ENCODE results near the gene SLC23A2.

The SLC23A2 gene

DNA sequence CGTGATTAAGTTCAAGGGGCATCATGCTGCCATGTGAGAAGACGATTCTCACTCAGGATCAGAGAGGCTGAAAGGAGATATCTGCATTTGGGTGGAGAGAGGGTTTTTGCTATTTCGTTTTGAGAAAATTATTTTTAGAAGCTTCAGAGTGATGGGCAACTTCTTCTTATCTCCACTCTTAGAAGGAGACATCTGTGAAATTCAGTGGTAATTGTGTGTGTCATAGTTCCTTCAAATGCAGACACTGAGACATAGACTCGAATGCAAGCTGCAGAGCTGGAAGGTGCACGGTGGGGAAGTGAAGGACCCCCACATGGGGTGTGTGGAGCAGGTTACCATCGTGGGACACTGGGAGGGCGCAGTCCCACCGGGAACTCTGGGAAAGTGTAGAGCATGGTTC, 162.8 kb downstream of the SLC23A2 start:
- no peak for DNase-seq

- no peak for DNase-seq
Observed at GRCh38 chr20:4837760-4838159, 163.6 kb downstream of the SLC23A2 start.

GRCh38 chr20:4836935-4837334, 164.4 kb downstream of the SLC23A2 start:
- no peak for DNase-seq

- DNase-seq: no peak
Observed at GRCh38 chr20:4836473-4836872, 164.8 kb downstream of the SLC23A2 start.

GRCh38 chr20:4835244-4836177, 165.8 kb downstream of the SLC23A2 start:
- DNase-seq: peak; percentile 25

DNA sequence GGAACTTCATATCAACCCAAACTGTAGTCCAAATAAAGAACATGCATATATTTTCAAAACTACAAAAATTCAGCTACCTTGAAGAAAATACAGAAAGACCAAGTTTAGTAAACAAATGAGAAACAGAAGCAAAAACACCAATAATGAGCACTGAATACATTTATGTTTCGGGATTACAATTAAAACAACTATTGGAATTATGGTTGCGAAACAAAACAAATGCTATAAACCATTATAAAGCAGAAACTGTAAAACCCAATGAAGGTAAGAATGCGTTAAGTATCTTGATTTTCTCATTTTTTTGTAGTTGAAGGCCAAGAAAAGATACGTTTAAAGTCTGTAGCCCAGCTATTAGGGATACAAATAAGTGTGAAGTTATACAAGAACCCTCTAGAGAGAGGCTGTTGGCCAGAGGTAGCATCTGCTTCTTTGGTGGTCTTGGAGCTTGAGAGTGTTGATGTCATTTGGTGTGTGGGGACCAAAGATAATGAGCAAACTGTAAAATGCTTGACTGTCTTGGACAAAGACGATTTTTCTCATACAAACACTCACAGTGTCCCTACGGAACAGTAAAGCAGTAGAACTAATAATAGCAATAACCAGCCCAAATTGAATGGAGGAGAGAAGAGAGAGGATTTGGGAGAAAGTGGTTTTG, 168.1 kb downstream of the SLC23A2 start:
- DNase-seq: no peak

- no peak for DNase-seq
Observed at GRCh38 chr20:4832469-4832868, 168.8 kb downstream of the SLC23A2 start.

DNA sequence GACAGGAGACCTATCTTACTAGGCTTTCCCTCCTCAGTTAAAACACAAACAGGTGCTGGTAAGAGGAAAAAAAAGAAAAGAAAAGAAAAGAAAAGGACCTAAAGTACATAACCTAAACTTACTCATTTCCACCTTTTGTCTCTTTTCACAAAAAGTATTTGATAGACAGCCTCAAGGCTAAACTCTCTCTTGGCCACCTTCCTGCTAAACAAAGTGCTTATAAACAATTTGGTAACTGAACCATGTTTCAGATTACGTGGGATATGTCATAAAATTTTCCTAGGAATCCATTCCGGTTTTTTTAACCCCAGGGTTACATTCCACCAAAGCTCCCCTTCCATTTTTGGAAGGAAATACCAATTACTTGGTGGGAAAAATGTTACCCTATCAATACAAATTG, 170.6 kb downstream of the SLC23A2 start:
- DNase-seq: no peak

- no peak for DNase-seq
Observed at GRCh38 chr20:4830259-4830658, 171.1 kb downstream of the SLC23A2 start.

- no peak for DNase-seq
Observed at GRCh38 chr20:4829514-4830215, 171.6 kb downstream of the SLC23A2 start.

GRCh38 chr20:4828830-4829513, 172.3 kb downstream of the SLC23A2 start:
- no peak for DNase-seq

DNA sequence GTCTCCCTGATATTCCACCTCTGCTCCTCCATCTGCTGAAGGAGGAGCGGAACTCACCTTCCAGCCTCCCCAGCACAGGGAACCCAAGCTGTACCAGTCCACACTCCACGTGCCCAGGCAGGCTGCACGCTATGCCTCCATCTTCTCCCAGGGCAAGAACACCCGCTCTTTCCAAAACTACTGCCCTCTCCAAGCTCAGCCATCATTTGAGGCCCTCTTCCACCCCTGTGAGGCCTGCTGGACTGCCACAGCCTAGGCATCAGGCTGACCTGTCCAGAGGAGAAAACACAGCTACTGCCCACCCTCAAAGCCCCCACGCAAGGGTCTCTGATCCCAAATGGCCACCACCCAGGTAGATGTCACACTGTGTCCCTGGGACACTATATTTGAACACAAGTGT, 179.7 kb downstream of the SLC23A2 start:
- DNase-seq: no peak

GRCh38 chr20:4820806-4821518, 180.3 kb downstream of the SLC23A2 start:
- peak; percentile 75 for DNase-seq

GRCh38 chr20:4819901-4820300, 181.4 kb downstream of the SLC23A2 start:
- DNase-seq: no peak

DNA sequence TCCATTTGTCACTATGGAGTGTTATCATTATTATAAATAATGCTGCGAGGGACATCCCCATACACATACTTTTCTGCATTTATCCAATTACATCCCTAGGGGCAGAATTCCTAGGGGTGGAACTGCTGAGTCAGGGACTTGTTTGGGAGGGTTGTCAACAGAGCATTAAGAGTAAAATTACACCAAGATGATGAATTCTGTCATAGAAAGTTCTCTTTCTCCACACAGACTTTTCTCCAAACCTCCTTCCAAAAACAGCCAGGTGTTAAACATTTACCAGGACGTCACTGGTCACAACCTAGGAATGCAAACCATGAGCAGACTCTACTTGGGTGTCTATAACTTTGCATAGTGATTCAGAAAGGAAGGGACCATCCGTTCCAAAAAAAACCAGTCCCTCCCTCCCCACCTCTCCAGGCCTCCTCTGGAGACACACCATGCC, 184.1 kb downstream of the SLC23A2 start:
- DNase-seq: peak; percentile 30

DNA sequence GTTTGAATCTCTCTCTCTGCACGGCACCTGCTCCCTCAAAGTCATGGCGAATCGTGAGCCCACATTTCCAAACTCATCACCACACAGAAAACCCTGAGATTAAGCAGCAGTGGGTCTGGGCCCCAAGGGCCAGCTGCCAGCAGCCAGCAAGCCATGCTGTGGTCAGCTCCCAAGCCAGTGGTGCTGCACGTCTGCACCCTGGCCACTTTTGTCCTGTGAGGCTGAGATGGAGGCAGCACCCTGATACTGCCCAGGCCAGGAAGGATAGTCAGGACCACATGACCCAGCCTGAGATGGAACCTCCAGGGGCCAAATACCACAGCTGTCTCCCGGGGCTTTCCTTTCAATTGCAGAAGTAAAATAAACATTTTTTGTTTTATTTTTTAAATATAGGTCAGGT, 185.7 kb downstream of the SLC23A2 start:
- DNase-seq: no peak

GRCh38 chr20:4814696-4815252, 186.5 kb downstream of the SLC23A2 start:
- DNase-seq: no peak

GRCh38 chr20:4813863-4814695, 187.2 kb downstream of the SLC23A2 start:
- no peak for DNase-seq

DNA sequence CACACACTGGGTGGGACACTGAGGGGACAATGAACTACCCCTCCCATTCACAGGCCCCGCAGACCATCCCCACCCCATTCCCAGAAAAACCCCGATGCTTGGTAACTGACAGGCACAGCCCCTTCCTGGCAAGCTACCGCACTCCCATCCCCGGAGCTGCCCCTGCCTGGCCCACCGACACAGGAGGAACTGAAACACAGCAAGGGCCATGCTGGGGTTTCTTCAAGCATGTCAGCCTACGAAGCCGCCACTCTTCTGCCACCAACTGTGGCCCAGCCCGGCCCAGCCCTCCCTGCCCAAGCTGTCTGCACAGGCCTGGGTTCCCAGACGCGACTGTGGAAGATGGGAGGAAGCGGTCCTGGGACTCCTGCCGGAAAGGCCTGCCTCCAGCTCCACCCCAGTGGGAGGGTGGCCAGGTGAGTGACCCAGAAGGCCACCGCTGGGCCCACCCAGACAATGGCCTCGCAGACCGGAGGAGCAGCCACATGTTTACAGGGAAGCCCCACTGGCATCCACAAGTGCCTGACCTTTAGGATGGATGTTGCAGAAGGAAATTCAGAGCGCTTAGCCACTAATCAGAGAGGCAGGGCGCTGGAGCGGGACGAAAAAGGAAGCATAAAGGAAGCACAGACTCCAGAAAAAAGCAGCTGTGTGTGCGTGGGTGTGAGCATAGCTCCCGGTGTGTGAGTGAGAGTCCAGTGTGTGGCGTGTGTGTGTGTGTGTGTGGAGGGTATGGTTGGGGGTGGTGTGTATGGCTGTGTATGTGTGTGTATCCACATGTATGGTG, 188.0 kb downstream of the SLC23A2 start:
- no peak for DNase-seq

- DNase-seq: no peak
Observed at GRCh38 chr20:4812641-4813075, 188.7 kb downstream of the SLC23A2 start.
